GM20000 (cell line): ENCODE measurements around the gene KISS1.

ENCODE experiments used
- DNase-seq: peaks from one replicate; pipeline ENCODE4 v3.0.0; 2012; ENCODE audit warnings: low spot score
- TF ChIP-seq, protein P1 (sequence below): IDR thresholded peaks from 2 replicates; pipeline ENCODE4 v1.5.1; 2012; ENCODE audit warnings: mild to moderate bottlenecking, control low read depth; ENCODE audit errors: extremely low read depth, missing control alignments

Gene KISS1

DNA sequence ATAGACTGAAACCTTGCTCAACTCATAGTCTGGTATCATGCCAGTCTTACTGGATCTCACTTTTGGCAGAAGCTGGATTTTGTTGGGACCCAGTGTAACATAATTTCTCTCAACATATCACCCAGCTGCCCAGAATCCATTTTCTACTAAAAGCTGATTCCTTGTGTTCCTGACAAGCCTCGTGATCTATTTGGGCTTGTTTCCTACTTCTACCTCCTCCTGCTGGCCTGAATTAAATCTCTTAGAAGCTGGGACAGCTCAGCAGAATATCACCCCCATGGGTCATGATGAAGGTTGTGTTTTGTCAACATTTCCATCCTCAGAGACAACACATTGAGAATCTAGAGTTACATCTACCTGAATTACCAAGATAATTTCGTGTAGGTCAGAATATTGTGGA lies 9.8 kb upstream of the KISS1 start:
- DNase-seq: no peak
- TF ChIP-seq, protein P1, sequence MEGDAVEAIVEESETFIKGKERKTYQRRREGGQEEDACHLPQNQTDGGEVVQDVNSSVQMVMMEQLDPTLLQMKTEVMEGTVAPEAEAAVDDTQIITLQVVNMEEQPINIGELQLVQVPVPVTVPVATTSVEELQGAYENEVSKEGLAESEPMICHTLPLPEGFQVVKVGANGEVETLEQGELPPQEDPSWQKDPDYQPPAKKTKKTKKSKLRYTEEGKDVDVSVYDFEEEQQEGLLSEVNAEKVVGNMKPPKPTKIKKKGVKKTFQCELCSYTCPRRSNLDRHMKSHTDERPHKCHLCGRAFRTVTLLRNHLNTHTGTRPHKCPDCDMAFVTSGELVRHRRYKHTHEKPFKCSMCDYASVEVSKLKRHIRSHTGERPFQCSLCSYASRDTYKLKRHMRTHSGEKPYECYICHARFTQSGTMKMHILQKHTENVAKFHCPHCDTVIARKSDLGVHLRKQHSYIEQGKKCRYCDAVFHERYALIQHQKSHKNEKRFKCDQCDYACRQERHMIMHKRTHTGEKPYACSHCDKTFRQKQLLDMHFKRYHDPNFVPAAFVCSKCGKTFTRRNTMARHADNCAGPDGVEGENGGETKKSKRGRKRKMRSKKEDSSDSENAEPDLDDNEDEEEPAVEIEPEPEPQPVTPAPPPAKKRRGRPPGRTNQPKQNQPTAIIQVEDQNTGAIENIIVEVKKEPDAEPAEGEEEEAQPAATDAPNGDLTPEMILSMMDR: no peak

DNA sequence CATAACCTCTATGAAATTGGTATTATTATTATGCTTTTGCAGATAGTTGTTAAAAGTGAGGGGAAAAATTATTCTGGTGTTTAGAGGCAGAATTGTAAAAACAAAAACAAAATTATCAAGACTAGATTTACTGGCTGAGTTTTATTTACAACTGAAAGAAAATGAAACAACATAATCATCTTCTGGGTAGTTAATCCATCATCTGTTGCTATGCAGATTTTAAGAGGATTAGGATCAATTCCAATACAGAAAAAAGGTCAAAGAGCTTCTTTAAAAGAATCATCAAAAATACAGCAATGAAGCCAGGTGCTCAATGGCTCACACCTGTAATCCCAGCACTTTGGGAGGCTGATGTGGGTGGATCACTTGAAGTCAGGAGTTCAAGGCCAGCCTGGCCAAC lies 9.2 kb upstream of the KISS1 start:
- TF ChIP-seq, protein P1: no peak
- no peak for DNase-seq

DNA sequence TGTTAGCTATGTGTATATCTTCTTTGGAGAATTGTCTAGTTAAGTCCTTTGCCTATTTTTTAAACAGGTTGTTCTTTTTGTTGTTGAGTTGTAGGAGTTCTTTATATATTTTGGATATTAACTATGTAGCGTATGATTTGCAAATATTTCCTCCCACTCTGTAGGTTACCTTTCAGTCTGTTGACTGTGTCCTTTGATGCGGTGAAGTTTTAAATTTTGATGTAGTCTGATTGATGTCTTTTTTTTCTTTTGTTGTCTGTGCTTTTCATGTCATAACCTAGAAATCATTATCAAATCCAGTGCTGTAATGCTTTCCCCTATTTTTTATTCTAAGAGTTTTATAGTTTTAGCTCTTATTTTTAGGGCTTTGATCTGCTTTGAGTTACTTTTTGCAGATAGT lies 8.7 kb upstream of the KISS1 start:
- no peak for DNase-seq
- TF ChIP-seq, protein P1: no peak

DNA sequence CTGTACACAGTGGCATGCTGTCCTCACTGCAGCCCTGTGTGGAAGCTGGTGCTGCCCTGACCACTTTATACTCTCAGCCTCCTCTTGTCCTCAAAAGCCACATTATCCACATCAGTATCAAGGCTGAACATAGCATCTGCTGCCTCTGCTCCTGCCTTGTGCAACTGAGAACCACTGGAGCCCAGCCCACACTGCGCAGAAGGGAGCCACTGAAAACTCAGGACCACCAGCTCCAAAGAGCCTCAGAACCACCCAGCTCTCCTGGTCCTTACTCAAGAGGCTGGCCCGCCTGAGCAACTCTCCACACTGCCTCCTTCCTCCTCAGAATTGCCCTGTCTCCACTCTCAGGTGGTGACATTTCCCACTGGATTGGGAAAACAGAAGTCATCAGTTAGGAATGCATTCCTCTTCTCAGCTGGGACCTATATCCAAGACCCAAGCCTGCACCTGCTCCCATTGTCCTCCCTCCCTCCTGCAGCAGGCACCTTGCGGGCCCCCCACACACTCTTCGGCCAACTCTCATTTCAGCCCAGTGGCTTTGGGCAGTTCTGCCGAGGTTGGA lies 7.0 kb upstream of the KISS1 start:
- TF ChIP-seq, protein P1: no peak
- DNase-seq: no peak

DNA sequence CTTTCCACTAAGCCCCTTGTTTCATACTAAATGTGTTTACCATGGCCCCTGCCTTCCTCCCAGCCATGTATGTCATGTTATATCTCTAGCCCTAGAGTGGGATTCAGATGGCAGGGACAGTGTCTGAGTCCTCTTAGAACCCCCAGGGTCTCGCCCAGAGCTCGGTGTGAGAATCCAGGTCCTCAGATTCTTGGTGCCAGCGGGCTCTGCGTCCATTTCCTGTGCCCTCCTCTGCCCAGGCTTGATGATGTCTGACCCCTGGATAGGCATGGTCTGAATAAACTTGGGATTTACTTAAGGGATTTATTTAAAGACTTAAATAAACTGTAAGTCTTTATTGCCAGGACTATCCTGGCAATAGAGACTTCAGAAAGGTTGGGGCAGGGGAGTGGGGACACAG lies 6.2 kb upstream of the KISS1 start:
- DNase-seq: no peak
- TF ChIP-seq, protein P1: no peak

DNA sequence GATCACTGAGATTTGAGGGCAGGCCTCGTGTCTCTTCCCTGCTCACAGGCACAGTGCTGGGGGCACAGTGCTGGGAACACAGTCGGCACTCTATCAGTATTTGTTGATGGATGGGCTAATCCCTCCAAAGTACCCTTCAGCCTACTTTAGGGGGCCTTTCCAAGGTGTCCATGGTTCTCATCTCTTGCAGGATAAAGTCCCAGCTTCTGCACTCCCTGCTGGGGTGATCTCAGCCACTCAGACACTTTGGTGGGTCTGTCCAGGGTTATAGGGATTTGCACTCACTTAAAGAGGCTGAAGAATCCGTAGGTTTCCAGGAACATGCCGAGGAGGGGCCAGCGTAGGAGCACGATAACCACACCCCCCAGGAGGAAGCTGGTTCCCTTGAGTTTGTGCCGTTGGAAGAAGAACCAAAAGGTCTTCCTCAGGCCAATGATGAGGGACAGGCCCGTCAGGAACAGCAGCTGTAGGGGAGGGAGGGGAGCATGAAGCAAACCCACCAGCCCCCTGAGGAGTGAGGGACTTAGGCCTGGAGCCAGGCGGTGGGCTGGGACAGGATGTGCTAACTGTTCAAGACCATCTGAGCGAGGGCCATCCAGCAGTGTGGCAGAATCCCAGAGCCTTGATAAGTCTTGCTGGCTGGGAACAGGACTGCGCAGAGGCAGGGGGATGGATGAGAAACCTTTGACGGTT lies 5.2 kb upstream of the KISS1 start:
- DNase-seq: no peak
- TF ChIP-seq, protein P1: no peak

DNA sequence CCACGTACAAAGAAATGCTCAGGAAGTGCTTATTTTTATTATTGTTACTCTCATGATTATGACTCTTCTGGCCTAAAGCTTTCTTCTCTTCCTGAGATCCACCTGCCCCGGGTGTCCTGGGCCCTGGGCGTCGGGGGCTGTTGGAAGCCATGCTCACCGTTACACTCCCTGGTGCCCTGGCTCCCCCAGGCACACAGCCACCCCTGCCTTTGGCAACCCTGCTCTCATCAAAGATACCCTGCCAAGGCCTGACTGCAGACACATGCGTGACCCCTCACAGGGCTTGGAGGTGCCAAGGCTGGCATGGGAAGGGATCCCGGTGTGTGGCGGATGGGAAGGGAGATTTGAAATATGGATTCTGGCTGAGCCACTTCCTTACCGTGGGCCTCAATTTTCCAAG lies 3.3 kb upstream of the KISS1 start:
- DNase-seq: no peak
- TF ChIP-seq, protein P1: no peak
